ENCODE results near the gene EDAR. TPM values are rescaled to one million over a fixed set of nuclear protein-coding genes. Genes with fewer than 3 reads are reported as not detected.

The EDAR gene
- total RNA-seq, 6 experiments from 2014 or later = not detected

DNA sequence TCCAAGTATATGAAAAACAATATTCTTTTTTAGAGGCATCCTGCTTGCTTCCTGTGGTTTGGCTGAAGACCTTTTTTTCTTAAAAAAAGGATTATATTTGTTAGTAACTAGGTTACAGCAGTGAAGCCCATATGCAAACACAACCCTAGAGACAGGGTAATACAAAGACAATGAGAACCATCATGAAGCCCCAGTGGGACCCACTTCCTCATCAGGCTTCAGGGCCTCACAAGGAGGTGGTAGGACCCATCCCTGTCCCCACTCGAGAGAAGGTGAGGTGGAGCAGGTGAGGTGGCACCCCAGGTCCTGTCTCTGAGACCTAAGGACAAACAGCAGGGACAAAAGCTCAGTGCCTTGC, 80.3 kb downstream of the EDAR start:
- no peak overlapping the region for H3K4me3 Mint-ChIP-seq

DNA sequence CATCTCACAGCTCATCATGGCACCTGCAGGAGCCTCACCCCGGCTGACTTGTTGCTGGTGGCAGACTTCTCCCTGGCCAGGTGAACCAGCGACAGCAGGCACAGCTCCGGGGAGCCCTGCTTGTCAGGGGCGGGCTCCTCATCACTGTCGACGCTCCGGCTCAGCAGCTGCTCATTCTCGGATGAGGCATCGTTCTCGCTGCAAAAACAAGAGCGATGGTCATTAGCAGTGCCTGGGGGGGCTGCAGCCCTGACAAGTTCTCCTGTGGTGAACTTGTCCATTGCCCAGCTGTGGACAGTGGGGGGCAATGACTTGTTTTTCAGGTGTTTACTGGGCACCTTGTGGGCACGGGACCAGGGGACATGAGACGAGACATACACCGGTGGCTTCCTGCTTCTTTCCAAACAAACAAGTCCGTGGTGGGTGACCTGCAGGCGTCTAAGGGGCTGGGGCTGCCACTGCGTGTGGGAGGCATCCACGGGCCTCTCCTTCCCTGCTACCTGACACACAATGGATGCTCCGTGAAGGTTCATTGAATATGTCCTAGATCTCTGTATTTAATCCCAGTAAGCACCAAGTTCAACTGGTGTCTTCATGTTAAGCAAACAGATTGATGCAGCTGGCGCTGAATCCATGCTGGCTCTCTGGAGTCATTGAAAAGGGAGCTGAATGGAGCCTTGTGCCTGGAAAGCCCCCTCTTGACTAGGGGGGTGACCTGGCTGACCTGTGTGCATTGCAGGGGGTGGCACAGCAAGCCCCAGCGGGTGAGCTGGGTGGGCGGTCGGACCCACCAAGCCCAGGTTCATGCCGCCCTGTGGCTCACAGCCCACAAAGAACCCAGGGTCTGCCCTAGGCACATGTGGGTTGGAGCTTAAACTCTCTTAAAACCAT, 81.0 kb downstream of the EDAR start:
- DNase-seq = no peak
- no peaks in the 10 kb centered on the region for H3K9me3 Mint-ChIP-seq
- no peak overlapping the region for H3K27ac Mint-ChIP-seq
- TF ChIP-seq, protein P1, sequence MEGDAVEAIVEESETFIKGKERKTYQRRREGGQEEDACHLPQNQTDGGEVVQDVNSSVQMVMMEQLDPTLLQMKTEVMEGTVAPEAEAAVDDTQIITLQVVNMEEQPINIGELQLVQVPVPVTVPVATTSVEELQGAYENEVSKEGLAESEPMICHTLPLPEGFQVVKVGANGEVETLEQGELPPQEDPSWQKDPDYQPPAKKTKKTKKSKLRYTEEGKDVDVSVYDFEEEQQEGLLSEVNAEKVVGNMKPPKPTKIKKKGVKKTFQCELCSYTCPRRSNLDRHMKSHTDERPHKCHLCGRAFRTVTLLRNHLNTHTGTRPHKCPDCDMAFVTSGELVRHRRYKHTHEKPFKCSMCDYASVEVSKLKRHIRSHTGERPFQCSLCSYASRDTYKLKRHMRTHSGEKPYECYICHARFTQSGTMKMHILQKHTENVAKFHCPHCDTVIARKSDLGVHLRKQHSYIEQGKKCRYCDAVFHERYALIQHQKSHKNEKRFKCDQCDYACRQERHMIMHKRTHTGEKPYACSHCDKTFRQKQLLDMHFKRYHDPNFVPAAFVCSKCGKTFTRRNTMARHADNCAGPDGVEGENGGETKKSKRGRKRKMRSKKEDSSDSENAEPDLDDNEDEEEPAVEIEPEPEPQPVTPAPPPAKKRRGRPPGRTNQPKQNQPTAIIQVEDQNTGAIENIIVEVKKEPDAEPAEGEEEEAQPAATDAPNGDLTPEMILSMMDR (IDR thresholded peaks at IDR 0.05) = no peak
- H3K27me3 Mint-ChIP-seq (ENCODE audit: insufficient read depth) = peaks cover 48% of the 10 kb centered on the region
- no peaks in the 10 kb centered on the region for H3K36me3 Mint-ChIP-seq (ENCODE audit: low read depth)
- H3K4me1 Mint-ChIP-seq (ENCODE audit: low read depth) = no peaks in the 10 kb centered on the region
- H3K4me3 Mint-ChIP-seq = no peak overlapping the region

More for the DNA sequence above, 80.3 kb downstream of the EDAR start:
- TF ChIP-seq, protein P1 (IDR thresholded peaks at IDR 0.05) = no peak
- Mint-ChIP-seq H3K27ac (no peak overlapping the region), H3K4me1 (ENCODE audit: low read depth) (no peaks in the 10 kb centered on the region), H3K9me3 (no peaks in the 10 kb centered on the region), H3K36me3 (ENCODE audit: low read depth) (no peaks in the 10 kb centered on the region), H3K27me3 (ENCODE audit: insufficient read depth) (peaks cover 47% of the 10 kb centered on the region)
- DNase-seq = no peak

DNA sequence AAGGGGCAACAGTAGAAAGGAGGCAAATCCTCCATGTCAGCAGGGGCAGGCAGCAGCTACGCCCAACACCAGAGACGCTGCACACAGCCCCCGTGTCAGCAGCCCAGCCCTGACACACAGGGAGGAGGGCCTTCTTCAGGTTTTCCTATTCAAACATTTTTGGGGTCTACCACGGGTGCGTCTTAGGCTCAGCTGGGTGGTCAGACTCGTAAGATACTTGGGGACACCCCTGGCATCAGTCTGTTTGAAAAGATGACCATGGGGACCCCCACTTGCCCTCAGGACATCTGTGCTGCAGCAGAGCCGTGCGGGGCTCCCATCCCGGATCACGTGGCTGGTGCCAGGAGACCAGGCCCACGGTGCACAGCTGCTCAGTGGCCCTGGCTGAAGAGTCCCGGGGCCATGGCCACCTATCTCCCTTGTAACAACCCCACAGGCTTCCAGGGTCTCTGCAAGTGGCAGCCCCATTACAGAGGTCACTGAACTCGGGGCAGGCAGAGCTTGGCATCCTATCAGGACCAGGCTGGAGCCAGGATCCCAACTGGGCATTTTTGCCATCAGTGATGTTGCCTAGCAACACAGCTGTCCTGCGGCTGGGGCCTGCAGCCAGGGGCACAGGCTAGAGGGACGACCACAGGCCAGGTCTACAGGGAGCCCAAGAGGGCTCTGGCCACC, 82.5 kb downstream of the EDAR start:
- DNase-seq = no peak
- TF ChIP-seq, protein P1 (IDR thresholded peaks at IDR 0.05) = no peak
- no peaks in the 10 kb centered on the region for H3K36me3 Mint-ChIP-seq (ENCODE audit: low read depth)
- H3K9me3 Mint-ChIP-seq = no peaks in the 10 kb centered on the region
- H3K4me3 Mint-ChIP-seq = no peak overlapping the region
- H3K27me3 Mint-ChIP-seq (ENCODE audit: insufficient read depth) = peaks cover 37% of the 10 kb centered on the region
- no peak overlapping the region for H3K27ac Mint-ChIP-seq
- H3K4me1 Mint-ChIP-seq (ENCODE audit: low read depth) = no peaks in the 10 kb centered on the region

DNA sequence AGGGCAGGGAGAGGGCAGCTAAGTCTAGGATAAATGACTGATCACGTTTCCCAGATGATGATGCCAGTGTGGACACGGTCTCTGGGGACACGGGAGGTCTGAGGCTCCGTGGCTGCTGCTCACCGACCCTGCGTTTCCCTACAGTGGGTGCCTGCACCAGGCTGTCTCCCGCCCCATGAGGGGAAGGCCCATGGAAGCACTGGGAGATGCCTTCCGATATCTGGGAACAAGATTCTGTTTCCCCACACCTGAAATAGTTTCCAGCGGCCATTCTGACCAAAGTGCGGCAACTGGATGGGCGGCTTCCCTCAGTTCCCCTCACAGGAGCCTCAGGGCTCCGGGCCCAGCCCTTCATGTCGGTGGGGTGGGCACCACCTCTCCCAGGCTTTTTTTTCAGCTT, 83.1 kb downstream of the EDAR start:
- Mint-ChIP-seq H3K9me3 (no peaks in the 10 kb centered on the region), H3K27ac (no peak overlapping the region), H3K4me1 (ENCODE audit: low read depth) (no peaks in the 10 kb centered on the region), H3K27me3 (ENCODE audit: insufficient read depth) (peaks cover 32% of the 10 kb centered on the region), H3K4me3 (no peak overlapping the region), H3K36me3 (ENCODE audit: low read depth) (no peaks in the 10 kb centered on the region)
- DNase-seq = no peak
- TF ChIP-seq, protein P1 (IDR thresholded peaks at IDR 0.05) = no peak

DNA sequence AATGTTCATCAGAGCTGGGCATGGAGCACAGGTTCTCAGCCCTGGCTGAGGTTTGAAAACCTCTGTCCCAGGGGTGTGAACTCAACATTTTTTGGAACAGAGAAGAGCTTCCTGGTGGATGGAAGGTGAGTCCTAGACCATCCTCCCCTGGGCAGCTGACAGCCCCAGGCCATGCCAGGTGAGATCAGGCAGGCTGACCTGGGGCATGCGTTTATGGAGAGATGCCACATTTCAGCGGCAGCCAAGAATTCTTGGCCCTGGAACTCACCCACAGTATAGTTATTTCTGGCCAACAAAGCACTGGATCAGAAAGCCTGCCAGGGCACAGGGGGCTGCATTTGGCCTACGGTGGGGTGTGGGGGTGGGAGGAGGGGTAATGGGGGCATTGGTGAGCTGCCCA, 83.8 kb downstream of the EDAR start:
- Mint-ChIP-seq H3K4me1 (ENCODE audit: low read depth) (no peaks in the 10 kb centered on the region), H3K36me3 (ENCODE audit: low read depth) (no peaks in the 10 kb centered on the region), H3K27me3 (ENCODE audit: insufficient read depth) (peaks cover 33% of the 10 kb centered on the region), H3K9me3 (no peaks in the 10 kb centered on the region), H3K4me3 (no peak overlapping the region), H3K27ac (no peak overlapping the region)
- no peak for DNase-seq
- TF ChIP-seq, protein P1 (IDR thresholded peaks at IDR 0.05) = no peak
